ENCODE data around the gene EGLN2.
"Not testable (repeated sequence)": the region's sequence is repeated elsewhere in the genome, so short reads cannot be mapped to it uniquely, and the experiment has no call there.

Gene EGLN2

DNA sequence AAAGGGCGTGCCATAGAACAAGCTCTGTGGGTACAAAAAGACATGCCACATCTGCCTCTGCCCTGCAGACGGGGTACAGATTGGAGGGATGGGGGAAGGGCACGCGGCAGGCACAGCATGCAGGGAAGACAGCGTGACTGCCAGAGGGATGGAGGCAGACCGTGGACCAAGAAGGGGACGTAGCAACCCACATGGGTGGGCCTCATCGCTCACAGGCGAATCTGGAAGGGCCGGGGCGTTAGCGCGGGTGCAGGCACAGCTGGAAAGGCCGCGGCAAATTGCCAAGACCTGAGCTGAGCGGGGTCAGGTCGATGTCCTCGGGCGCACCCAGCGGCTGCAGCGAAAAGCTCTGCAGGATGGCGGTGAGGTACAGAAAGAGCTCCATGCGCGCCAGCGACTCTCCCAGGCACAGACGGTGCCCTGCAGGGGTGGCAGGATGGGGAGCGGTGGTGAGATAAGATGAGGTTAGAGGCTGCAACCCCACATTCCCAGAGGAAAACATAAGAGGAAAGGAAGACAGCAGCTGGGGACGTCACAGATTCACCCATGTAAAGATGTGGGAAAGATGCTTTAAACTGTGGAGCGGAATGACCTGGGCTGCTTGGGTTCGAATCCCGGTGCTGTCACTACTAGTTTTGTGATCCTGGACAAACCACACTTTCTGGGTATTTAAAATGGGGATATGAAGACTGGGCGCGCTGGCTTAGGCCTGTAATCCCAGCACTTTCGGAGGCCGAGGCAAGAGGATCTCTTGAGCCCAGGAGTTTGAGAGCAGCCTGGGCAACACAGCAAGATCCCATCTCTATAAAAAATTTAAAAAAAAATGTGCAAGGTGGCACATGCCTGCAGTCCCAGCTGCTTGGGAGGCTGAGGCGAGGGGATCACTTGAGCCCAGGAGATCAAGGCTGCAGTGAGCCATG lies 19.7 kb downstream of the EGLN2 start:
- peak in 2 of 3 experiments; percentile 59 to 65 for DNase-seq (ENCODE audit: low read depth in 3 of 3)

DNA sequence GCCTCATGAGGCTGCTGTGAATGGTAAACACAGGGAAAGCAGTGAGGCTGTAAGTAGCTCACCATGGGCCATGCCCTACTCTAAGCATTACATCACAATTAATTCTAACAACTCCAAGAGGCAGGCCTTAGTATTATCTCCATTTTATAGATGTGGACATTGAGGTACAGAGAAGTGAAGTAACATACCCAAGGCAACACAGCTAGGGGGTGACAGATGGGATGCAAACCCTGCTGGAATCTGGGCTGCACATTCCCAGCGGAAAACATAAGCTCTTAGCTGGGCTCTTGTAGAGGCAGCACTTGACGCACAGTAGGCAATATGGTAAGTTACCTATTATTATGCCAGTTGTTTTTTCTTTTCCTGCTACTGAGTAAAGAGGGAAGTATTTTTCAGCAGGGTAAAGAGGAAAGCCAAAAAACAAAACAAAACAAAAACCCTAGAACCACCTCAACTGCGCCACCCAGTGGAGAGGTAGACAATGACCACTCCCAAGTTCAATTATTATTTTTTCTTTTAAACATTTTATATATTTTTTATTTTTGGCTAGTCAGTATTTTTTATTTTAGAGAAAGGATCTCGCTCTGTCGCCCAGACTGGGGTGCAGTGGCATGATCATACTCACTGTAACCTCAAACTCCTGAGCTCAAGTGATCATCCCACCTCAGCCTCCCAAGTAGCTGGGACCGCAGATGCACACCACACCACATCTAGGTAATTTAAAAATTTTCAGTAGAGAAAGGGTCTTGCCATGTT lies 20.7 kb downstream of the EGLN2 start:
- peak in 1 of 3 experiments; percentile 48 for DNase-seq (ENCODE audit: low read depth in 3 of 3)

DNA sequence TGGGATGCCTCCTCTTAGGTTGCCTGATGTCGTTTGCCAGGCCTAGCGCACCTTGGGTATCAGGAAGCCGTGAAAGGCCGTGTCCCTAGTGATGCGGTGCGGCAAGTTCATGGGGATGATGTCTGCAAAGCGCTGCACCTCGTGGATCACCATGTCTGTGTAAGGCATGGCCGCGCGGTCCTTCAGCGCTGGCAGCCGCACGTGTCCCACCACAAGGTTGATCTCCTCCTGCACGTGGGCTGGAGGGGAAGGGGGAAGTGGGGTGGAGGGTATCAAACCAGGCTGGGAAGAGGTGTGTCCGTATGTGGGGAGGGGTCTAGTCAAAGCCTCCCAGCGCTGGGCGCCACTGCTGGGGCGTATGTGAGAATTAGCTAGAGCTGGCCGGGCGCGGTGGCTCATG lies 23.2 kb downstream of the EGLN2 start:
- DNase-seq (ENCODE audit: low read depth in 3 of 3) = no peak

DNA sequence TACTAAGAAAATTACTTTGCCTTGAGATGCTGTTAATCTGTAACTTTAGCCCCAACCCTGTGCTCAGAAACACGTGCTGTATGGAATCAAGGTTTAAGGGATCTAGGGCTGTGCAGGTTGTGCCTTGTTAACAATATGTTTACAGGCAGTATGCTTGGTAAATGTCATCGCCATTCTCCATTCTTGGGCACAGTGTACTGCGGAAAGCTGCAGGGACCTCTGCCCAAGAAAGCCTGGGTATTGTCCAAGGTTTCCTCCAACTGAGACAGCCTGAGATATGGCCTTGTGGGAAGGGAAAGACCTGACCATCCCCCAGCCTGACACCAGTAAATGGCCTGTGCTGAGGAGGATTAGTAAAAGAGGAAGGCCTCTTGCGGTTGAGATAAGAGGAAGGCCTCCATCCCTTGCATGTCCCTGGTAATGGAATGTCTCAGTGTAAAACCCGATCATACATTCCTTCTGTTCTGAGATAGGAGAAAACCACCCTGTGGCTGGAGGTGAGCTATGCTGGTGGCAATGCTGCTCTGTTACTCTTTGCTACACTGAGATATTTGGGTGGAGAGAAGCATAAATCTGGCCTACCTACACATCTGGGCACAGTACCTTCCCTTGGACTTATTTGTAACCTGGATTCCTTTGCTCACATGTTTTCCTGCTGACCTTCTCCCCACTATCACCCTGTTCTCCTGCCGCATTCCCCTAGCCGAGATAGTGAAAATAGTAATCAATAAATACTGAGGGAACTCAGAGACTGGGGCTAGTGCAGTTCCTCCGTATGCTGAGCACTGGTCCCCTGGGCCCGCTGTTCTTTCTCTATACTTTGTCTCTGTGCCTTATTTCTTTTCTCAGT lies 23.9 kb downstream of the EGLN2 start:
- not testable (repeated sequence) for DNase-seq (ENCODE audit: low read depth in 3 of 3)

DNA sequence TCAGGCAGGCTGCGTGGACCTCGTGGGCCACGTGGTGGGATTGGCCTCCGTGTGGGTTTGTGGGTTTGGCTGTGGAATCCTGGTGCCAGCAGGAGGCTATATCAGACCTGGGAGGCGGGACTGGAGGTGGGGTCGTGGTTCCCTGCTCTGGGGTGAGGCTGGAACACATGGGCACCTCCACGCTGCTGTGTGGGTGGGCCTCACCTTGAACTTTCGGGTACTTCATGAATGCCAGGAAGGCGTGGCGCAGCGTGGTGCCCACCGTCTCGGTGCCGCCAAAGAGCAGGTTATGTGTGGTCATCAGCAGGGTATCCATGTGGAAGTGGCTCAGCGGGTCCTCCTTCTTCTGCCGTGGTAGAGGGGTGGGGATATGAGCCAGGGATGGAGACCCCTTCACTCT lies 25.9 kb downstream of the EGLN2 start:
- not testable (repeated sequence) for DNase-seq (ENCODE audit: low read depth in 3 of 3)

DNA sequence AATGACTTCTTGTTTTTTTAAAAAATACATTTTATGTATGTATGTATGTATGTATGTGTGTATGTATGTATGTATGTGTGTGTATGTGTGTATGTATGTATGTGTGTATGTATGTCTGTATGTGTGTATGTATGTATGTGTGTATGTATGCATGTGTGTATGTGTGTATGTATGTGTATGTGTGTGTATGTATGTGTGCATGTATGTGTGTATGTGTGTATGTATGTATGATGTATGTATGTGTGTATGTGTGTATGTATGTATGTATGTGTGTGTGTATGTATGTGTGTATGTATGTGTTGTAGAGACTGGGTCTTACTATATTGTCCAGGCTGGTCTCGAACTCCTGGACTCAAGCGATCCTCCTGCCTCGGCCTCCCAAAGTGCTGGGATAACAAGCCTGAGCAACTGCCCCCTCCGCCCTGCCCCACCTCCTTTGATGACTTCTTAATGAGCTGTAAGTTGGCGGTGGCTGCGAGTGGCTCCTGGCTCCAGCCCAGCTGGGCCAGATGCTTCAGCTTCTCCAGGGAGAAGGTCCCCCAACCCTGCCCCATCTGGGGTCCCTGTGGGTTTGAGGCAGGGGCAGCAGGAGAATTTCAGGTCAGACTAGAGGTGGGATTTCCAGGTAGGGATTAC lies 26.6 kb downstream of the EGLN2 start:
- DNase-seq (ENCODE audit: low read depth in 3 of 3) = not testable (repeated sequence)

DNA sequence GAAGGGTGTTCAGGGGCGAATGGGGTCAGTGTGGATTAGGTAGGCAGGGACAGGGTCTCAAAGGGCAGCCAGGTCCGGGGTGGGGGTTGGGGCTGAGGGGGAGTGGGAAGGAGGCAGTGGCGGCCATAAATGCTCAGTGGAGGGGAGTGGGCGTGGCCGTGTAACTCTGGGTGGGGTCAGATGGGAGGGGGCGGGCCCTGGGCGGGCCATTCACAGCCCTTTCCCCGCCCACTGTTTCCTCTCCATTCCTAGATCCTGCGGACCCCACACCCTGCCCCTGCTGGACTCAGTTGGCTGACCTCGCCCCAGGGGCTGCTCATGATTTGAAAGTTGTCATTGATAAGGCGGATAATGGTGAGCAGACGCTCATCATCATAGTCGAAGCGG lies 27.3 kb downstream of the EGLN2 start:
- not testable (repeated sequence) for DNase-seq (ENCODE audit: low read depth in 3 of 3)

DNA sequence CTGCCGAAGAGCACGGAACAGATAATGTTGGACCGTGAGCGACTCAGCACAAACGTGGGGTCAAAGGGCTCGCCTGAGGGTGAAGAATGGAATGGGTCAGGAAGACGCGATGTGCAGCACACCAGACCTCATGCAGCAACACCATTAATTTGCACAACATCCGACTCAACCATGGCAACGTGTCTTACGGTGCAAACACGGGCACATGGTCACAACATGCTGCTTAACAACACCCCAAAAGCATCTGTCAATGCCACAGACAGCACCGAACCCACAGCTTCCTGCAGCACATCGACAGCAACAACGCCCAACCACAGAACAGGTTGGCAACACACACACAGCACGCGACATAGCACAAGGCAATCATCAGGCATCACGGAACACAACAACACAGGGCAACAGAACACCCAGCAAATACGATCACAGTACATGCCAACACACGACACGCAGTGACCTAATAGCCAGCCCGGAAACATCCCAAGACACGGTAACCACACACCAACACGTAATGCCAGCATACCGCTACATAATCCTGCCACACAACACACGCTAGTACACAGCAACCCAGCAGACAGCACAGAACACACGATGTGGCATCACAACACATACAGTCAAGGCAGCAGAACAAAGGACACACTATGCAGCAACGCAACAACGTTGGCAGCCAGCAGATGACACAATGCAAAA lies 27.9 kb downstream of the EGLN2 start:
- not testable (repeated sequence) for DNase-seq (ENCODE audit: low read depth in 3 of 3)

DNA sequence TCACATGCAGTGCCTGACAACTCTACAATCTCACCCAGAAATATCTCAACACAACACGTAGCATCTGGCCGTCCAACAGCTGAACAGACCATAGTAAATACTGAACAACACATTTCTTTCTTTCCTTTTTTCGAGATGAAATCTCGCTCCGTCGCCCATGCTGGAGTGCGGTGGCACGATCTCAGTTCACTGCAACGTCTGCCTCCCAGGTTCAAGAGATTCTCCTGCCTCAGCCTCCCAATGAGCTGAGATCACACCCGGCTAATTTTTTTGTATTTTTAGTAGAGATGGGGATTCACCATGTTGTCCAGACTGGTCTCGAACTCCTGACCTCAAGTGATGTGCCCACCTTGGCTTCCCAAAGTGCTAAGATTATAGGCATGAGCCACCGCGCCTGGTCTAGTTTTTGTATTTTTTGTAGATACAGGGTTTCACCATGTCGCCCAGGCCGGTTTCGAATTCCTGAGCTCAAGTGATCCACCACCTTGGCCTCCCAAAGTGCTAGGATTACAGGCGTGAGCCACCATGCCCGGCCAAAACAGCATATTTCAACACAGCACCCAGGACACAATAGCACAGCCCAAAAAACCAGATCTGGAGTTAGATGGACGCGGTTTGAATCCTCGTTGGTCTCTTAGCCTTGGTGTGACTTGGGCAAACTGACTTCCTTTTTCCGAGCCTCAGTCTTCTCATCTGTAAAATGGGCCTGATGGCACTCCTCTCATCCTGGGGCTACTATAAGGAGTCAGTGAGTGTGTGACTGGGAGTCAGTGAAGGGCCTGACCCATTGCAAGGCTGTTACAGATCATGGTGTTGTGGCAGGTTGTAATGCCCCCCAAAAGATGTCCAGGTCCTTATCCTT lies 28.6 kb downstream of the EGLN2 start:
- DNase-seq (ENCODE audit: low read depth in 3 of 3) = no peak

DNA sequence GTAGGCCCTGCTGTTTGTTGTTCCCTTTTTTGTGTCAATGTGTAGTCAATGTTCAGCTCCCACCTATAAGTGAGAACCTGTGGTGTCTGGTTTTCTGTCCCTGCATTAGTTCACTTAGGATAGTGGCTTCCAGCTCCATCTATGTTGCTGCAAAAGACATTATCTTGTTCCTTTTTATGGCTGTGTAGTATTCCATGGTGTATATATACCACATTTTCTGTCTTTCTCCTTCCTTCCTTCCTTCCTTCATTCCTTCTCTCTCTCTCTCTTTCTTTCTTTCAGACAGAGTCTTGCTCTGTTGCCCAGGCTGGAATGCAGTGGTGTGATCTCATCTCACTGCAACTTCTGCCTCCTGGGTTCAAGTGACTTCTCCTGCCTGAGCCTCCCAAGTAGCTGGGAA lies 30.2 kb downstream of the EGLN2 start:
- DNase-seq (ENCODE audit: low read depth in 3 of 3) = no peak

DNA sequence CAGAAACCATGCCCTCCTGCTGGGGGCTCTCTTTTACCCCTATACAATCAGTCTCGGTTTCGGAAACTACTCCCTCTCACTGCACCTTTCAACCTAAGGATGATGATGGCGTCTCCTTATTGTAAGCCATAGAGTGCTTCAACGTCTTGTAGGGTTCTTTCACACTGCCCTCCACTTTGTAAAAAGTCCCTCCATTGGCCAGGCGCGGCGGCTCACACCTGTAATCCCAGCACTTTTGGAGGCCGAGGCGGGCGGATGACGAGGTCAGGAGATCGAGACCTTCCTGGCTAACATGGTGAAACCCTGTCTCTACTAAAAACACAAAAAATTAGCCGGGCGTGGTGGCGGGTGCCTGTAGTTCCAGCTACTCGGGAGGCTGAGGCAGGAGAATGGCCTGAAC lies 31.8 kb downstream of the EGLN2 start:
- DNase-seq (ENCODE audit: low read depth in 3 of 3) = not testable (repeated sequence)

DNA sequence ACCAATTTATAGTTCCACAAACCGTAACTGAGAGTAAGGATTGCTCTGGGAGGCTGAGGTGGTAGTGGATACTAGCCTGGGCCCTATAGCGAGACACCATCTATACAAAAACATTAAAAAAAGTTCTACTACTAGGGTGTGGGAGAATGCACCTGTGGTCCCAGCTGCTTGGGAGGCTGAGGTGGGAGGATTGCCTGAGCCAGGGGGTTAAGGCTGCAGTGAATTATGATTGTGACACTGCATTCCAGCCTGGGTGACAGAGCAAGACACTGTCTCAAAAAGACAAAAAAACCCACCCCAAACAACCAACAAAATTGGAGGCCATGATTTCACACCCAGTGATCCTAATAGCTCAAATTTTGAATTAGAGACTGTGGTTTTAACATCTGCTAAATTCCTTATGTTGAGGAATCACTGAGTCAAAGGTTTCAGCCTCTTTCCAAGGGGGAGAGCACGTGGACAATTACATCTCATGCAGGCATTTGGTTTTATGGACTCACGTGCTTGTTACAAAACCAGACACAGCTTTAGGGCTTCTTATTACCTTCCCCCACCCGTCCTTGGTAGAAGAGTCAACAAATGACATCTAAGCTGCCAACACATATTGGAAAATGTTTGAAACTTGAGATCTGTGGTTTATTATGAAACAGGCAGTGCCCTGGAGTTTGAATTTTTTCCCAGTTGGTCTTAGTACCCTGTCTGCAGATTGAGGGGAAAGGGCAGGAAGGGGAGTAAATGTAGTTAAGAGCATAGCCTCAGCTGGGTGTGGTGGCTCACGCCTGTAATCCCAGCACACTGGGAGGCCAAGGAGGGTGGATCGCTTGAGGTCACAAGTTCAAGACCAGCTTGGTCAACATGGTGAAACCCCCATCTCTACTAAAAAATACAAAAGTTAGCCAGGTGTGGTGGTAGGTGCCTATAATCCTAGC lies 32.8 kb downstream of the EGLN2 start:
- no peak for DNase-seq (ENCODE audit: low read depth in 3 of 3)

DNA sequence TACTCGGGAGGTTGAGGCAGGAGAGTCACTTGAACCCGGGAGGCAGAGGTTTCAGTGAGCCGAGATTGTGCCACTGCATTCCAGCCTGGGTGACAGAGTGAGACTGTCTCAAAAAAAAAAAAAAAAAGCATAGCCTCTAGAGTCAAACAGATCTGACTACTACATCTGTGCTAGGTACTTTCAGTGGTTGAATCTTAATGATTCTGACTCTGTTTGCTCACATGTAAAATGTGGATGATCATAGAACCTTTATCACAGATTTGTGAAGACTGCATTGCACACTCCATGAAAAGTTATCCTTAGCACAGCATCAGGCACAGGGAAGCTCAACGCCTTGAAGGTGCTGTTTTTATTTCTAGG lies 33.4 kb downstream of the EGLN2 start:
- DNase-seq (ENCODE audit: low read depth in 3 of 3) = not testable (repeated sequence)

DNA sequence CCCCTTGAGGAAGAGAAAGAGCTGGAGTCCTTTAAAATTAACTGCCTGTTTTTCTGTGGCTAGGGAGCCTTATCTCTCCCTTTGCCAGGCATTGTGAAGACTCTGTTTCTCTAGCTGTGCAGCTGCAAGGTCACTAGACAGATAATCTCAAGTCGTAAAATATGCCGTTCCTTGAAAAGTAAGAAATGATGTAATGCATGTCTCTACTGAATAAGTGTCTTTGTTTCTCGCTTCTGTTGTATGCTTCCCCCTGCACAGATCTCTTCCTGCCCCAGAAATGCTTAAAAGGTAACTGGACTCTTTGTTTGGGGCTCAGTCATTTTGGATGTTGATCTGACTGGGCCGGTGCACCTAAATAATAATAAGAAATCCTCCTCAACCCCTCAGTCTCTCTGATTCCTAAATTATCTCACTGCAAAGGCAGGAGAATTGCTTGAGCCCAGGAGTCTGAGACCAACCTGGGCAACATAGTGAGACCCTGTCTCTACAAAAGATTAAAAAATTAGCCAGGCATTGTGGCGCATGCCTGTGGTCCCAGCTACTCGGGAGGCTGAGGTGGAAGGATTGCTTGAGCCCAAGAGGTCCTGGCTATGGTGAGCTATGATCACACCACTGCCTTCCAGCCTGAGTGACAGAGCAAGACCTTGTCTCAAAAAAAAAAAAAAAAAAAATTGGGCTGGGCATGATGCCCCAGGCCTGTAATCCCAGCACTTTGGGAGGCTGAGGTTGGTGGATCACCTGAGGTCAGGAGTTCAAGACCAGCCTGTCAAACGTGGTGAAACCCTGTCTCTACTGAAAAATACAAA lies 34.9 kb downstream of the EGLN2 start:
- not testable (repeated sequence) for DNase-seq (ENCODE audit: low read depth in 3 of 3)

DNA sequence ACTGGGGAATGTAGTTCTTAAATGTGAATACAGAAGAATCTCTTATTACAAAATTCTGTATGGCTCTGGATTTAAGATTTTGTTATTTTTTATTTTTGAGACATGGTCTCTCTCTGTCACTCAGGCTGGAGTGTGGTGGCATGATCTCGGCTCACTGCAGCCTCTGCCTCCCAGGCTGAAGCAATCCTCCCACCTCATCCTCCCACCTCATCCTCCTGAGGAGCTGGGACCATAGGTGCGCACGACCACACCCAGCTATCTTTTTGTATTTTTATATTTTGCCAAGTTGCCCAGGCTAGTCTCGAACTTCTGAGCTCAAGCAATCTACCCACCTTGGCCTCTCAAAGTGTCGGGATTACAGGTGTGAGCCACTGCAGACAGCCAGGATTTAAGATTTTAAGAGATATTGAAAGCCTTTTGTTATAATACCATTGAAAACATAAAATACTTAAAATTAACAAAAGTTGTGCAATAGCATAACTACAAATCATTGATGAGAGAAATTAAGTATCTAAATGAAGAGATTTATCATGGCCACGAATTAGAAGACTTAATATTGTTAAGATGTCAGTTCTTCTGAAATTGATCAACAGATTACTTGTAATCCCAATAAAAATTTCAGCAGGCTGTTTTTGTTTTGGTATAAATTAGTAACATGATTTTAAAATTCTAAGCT lies 37.9 kb downstream of the EGLN2 start:
- DNase-seq (ENCODE audit: low read depth in 3 of 3) = no peak

DNA sequence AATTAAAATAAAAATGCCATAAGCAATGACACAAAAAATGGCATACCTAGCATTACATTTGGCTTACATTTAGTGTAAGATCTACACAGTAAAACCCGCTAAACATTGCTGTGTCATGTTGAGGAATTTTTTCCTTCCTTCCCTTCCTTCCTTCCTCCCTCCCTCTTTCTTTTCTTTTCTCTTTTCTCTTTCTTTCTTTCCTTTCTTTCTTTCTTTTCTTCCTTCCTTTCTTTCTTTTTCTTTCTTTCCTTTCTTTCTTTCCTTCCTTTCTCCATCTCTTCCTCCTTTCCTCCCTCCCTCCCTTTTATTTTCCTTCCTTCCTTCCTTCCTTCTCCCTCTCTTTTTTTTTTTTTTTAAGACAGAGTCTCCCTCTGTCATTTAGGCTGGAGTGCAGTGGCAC lies 39.5 kb downstream of the EGLN2 start:
- not testable (repeated sequence) for DNase-seq (ENCODE audit: low read depth in 3 of 3)

DNA sequence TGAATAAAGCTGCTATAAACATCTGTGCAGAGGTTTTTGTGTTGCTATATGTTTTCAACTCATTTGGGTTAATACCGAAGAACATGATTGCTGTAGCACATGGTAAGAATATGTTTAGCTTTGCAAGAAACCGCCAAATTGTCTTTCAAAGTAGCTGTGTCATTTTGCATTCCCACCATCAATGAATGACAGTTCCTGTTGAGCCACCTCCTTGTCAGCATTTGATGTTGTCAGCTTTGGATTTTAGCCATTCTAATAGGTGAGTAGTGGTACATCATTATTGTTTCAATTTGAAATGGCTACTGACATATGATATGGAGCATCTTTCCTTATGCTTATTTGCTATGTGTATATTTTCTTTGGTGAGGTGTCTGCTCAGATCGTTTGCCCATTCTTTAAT lies 43.0 kb downstream of the EGLN2 start:
- DNase-seq (ENCODE audit: low read depth in 3 of 3) = not testable (repeated sequence)

All from stimulated activated CD4-positive, alpha-beta T cell treated with anti-CD3 and anti-CD28 coated beads, TNF-alpha, amount 100 ng/mL, for 4 hours (primary cell).